ENCODE results near the gene RFT1.

RFT1 gene

DNA sequence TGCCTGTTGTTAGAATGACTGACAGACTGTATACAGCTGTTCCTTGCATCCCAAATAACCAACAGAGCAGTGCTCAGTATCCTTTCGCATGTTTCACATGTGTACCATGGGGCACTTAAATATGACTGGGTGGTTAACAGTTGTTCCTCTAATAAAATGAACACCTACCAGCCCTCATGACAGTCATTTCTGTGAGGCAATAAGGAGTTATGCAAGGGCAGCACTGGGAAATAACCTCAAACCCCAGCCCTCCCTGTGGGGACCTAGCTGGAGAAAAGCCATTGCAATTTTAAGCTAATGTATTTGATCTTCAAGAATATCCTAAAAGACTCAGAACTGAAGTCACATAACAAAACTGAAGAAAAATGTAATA is 7.3 kb downstream of the RFT1 start:
- no peak for DNase-seq

DNA sequence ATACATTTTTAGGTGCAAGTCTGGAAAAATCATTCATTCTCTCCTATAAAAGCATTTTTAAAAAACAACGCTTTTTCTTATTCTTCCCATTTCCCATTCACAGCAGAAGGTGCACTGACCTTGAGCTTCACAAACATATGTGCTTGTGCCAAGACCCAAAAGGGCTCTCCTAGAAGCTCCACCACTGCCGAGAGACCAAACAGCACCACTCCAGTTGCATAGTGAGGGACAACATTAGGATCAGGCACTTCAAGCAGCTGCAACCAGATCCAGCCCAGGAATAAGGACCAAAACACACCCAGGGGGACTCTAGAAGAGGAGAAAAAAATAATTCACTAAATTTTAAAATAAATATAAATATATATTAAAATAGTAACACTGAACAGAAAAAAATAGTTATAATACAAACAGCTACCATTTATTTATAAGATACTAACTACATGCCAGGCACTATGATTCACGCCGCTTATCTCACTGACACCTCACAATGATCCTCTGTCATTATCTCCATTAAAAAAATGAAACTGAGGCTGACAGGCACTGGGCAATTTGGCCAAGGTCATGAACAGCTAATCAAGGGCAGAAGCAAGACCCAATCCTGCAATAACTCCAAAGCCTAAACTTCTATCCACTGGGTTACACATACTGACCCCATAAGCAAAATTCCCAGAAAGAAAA is 7.8 kb downstream of the RFT1 start:
- no peak for DNase-seq

DNA sequence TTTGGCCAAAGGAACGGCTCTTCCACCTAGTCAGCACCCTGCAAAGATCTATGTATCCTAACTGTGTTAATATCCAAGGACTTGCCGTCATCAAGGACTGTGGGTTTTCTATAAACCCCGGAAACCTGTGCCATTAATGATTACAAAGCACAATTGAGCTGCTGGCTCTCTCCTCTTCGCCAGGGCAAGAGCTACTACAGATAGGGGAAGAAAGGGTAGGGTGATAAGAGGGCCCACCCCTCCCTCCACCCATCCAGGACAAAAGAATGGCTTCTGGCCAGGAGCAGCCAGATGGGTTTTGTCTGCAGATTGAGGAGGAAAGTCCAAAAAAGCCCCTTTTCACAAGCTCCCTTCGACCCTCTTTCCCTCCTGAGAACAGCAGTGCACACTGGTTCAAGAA is 9.9 kb downstream of the RFT1 start:
- no peak for DNase-seq

DNA sequence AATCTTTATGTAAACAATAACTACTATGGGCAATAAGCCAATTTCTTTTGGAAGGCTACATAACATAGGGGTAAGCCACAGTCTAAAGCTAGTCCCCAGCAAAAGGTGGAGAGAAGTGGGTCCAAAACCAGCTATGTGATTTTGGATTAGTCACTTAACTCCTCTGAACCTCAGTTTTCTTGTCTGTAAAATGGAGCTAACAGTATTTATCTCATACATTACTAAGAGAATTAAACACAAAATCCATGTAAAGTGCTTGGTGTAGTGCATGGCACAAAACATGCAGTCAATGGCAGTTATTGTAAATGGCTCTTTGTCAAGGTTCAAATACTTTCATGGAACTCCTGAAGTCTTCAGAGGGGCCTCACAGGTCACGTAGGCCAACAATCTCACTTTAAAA is 13.3 kb downstream of the RFT1 start:
- no peak for DNase-seq

DNA sequence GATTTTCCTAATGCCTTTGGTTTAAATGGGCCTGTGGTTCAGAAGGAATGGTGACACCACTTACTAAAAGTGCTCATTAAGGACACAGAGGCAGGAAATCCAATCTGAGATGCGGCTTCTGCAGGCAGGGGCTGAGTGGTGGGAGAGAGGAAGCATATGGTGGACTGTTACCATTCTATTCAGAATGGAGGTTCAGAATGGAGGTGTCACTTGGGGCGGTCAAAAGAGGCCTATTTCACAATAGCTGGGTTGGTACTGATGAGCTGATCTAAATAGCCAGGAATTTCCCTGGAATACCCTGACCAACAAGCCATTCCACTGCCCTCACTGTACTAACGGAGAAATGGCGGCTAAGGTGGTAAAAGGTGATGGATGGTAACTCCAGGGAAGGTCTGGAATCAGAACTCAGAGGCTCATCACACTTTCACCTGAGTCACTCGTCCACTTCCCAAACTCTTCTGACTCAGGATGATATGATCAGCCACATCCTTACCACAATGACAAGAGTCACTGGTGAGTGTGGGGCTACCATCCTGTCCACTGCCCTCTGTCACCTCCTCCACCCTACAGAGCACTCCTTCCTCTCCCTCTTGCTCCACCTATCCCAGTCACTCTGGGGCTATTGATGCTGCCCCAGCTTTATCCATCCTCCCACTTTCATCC is 15.7 kb downstream of the RFT1 start:
- peak; percentile 52 for DNase-seq

DNA sequence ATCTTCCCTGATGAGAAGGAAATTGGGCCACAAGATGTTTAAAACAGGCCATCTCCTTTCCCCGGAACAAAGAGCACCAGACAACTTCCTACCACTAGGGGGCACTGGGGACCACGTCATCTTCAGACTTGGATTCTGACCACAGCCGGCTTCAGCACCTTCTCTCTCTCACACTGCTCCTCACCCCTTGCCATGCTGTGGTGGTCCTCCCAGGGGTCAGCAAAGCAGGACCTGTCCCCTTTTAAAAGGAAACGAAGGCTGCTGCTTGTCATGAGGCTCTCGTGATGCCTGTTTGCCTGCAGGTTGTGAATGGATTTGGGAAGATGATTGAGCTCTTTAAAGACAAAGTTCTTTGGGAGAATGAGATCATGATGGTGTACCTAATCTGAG is 16.2 kb downstream of the RFT1 start:
- DNase-seq: peak; percentile 90

DNA sequence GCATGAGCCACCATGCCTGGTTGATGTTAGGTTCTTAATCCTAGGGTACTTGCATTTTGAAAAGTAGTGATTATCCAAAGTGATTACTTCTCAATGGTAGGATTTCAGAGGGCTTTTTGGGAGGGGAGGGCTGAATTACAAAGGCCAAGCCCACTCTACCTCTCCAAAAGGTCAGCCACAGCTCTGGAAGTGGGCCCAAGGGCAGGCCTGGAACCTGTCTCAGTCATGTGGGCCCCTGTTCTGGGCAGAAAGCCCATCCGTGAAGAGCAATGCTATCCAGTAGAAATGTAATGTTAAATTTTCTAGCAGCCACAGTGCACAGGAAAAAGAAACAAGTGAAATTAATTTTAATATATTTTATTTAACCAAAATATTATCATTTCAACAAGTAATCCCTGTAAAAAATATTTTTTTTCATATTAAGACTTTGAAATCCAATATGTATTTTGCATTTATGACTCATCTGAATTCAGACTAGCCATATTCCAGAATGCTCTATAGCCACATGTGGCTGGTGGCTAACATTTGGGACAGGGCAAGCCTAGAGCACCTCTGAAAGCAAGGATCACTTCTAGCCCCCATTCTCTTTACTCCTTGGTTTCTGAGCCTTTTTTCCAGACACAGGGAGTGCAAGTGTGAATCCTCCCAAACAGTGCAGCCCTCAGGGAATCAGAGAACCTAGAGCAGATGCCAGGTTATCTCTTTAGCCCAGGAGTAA is 16.8 kb downstream of the RFT1 start:
- no peak for DNase-seq

DNA sequence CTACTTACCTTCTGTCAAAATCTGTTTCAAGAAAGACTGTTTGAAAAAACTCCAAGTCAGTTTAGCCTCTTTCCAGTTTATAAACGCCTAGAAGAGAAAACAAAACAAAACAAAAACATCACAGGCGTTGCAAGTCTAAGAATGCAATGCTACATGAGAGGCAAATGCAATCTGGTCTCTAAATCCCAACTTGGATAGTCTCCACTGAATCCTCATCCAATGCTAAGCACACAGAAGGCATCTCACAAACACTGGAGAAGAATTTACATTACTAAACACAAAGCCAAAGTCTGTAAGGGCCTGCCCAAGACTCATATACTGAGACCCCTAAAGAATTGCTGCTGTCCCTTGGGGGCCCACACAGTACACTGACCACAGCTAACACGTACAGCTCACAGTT is 18.4 kb downstream of the RFT1 start:
- DNase-seq: no peak

DNA sequence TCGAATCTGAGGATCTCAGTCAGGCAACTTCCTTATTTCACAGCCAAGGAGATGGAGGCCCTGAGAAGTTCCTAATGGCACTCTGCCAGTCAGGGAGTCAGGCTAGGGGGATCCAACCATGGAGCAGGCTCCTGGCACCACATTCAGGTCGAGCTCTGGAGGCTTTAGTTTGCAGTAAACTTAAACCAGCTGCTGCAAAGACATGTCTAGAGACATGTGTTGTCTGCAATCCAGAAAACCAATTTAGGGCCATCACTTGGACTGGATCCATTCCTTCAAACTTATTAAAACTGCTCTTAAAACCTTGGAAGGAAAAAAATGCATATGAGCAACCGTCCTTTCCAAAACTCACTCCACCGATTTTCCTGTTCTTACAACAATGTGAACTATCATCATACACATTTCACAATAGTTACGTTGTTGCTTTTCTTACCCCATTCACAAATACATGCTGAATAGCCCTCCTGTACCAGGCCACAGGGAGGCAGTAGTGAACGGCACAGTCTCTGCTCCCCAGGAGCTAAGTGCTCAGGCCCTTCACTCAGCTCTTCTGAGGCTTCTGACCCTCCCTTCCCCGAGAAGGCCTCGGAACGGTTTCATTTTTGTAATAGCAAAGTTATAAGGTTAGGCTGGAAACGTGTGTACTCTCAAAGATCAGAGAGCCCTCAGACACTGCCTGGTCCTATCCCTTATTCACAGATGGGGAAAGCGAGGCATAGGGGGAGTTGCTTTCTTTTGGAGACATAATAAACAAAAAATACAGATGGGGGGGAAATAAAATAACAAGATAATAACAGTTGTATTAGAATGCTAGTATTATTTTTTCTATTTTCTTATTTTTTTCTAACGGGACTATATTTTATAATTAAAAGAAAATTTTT is 20.1 kb downstream of the RFT1 start:
- peak; percentile 77 for DNase-seq

DNA sequence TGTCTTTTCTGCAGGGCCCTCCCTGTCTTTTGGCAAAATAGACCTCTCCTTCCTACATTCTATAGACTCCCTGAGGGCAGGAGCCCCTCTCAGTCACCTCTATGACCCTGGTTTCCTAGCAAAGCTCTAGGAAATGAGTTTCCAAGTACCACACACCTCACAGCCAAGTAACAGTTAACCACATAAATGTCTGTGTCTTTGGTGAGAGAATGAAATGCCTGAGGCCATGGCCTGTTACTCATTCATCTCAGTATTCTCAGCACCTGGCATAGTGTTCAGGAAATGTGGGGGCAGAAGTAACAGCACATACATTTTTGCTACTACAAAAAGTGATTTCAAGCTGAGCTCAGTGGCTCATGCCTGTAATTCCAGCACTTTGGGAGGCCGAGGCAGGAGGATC is 21.0 kb downstream of the RFT1 start:
- peak; percentile 75 for DNase-seq

DNA sequence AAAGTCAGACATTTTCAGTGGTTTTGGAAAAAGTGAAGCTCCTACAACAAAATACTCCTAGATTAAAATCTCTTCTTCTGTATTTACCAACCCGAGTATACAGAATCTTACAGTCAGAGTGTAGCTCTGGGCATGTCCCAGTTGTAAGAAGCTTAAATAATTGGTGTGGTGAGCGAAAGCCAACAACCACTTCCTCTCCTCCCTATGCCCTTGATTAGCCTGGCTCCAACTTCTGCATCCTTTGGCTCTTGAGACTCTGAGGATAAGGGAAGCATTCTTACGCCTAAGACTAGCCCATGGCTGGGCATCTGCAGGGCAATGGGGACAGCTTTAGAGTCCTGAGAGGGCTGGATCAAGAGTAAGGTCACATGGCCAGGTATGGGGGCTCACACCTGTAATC is 25.5 kb downstream of the RFT1 start:
- no peak for DNase-seq

DNA sequence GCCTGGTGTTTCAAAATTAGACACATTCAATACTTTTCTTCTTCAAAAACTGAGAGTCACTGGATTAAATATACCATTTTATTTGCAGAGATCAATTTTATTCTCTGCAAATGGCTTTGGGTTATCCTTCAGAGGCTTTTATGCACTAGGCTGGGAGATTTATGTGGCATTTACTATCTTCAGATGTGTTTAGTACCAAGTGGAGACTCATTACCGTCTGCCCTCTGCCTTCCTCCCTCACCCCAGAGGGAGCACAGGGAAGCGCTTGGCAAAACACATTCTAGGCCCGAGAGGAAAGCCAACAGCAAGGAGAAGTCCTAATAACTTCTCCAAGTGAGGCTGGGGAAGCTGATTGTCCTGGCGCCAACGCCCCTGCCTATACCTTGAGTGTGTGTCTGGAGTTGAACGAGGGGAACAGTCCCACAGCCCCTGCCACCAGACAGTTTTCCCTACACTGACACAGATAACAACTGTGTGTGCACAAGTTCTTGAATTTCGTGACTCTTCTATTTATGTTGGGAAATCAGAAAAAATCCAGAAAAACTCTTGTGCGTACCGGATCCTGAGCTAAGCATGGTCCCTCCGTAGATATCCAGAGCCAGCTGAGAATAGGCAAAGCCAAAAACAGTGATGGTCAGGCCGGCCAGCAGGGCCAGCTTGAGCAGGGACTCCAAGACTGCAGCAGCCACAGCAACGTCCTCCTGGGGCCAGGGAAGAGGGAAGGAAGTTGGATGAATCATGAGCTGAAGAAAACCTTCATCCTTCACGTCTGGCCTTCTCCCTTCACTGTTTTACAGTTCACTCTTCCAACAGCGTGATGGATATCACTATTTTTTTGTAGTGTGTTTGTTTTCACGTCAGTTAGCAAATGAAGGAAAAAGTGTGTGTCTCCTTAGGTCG is 26.6 kb downstream of the RFT1 start:
- DNase-seq: no peak

DNA sequence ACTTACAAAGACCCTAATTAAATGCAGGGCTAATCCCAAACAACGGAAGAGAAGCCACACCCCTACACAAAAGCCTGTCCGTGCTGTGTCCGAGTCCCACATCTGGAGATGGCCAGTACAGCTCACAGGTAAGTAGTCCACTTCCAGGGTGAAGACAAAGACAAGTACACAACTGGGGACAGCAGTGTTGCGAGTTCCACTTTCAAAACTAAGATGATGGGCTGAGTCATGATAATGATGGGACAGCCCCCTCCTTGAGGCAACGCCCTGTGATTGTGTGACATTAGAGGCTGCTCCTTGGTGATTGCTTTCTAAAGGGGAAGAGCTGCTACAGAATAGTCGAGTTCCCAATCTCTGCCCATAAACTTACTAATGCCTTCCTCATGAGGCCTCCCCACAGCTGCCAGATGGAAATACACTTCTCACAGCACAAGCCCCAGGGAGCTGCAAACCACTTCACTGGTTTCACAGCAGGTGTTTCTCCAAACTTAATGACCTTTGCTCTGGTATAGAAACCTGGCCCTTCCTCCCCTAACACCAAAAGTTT is 27.6 kb downstream of the RFT1 start:
- peak; percentile 74 for DNase-seq

DNA sequence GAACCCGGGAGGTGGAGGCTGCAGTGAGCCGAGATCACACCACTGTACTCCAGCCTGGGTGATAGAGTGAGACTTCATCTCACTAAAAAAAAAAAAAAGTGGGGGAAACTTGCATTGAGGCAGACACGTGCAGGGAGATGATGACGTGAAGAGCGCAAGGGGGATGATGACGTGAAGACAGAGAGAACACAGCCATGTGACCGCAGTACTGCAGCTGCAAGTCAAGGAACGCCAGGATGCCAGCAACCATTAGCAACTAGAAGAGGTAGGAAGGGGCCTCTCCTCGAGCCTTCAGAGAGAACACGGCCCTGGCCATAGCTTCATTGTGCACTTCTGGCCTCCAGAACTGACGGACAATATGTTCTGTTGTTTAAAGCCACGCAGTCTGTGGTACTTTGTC is 28.3 kb downstream of the RFT1 start:
- DNase-seq: no peak

DNA sequence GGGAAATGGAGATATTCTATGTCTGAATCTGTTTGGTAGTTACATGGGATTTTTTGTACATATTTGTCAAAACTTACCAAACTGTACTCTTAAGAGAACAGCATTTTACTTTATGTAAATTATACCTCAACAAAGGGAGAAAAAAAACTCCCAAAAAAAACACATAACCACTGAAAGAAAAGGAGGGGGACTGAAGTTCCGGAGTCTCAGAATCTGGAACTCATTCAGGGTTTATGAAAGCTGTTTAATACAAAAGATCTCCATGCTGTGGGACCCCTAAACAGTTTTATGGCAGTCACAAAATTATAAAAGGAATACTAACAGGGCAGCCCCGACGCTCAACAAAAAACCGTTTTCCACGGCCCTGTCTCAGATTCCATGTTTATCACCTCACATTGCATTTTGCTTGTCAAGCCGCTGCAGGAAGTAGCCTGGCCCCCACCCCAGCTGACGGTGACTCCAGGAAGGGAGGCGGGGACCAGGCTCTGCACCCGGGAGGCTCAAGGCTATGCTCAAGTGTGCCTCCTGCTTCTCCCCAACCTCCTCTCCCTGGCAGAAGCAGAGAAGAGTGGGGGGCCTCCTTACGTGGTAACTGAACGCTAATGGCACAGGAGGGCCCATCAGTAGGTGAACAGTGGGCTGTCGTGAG is 29.3 kb downstream of the RFT1 start:
- DNase-seq: no peak

DNA sequence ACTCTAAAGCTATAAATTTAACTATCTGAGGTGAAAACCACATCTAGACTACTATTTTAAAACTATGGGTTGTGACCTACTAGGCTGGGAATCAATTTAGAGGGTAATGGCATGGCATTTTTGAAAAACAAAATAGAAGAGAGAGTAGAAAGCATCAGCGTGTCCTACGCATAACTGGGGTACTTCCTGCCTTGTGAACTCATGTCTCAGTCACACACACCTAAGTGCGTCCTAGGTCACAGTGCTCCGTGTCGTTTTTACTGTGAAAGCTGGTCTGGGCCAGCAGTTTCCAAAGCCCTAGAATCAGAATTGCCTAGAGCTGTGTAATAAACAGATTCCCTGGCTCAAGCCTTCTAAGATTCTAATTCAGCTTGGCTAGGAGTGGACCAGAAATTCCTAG is 32.3 kb downstream of the RFT1 start:
- DNase-seq: no peak

DNA sequence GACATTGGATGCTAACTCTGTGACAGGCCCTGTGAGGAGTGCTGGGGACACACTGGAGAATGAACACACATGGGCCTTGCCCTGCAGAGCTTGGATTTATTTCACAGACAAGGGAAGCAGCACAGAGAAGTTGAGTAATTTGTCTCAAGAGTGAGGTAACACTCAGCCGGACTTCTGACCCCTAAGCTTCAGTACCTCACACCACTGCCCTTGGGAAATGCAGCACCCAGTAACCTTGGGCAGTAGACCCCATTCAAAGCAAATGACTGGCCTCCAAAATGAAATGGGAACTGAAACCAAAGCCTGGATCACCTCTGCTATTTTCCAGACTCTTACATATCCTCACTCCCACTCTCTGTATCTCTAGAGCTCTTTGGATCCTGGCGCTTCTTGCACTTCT is 37.3 kb downstream of the RFT1 start:
- no peak for DNase-seq

DNA sequence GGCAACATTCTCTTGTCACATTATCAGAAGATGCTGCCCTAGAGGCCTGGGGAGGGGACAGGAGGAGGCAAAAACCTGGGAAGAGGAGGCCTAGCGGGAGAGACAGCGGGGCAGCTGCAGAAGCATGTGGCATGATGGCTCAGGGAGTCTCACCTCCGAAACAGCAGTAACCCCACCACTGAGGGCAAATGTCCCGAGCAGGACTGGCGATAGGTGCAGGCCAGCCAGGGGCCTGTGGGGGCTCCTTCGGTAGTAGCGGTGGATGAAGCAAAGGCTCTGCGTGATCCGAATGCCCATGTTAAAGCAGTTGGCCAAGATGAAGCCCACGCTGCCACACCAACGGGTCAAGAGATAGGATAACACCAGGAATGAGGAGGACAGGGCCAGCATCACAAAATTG is 38.0 kb downstream of the RFT1 start:
- DNase-seq: no peak

DNA sequence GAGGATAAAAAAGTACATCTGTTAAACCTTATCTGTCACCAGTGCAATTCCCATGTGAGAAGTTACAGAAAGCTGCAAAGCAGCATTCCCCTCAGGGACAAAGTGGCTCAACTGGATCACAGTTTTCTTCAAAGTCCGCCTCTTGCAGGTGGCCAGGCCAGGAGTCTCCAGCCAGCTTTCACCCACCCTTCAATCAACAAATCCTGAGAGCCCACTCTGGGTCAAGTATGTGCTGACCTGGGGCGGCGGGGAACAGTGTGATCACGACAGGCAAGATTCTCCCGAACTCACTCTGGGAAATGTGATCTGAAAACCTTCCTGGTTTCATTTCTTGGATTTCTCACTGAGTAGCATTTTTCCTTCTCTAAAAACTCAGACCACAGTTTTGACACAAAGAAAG is 39.2 kb downstream of the RFT1 start:
- no peak for DNase-seq

DNA sequence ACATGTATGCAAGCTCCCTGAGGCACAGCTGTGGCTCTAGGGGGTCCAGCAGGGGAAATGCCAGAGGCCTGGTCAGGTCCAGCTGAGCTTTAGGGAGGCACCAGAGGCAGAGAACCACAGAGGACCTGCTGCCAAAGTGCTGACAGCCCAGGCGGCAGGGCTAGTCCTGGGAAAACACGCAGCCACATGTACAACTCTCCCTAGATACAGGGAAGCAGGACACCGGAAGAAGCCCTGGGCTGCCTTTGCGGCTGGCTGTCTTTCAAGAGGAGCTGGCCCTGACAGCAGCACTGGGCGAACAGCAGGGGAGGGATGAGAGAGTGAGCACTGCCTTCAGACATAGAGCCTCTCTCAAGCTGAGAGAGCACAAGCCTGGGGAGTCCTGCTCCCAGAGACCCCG is 40.7 kb downstream of the RFT1 start:
- no peak for DNase-seq

DNA sequence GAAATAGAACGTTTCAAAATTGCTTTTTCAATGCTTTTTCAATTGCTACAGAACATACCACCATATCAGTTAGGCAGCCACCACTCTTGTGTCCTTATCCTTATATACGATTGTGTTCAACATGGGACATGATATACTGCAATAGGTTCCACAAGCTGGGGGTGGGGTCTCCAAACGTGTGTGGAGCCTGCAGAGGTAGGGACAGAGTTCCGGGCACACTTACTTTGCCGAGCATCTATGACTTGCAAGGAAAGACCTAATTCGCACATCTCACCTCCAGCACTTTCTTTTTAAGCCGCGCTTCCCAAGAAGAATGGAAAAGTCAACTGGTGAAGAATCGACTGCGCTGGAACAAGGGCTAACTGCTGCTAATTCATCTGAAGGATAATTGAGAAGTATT is 44.8 kb downstream of the RFT1 start:
- no peak for DNase-seq

Data from activated CD4-positive, alpha-beta T cell treated with anti-CD3 and anti-CD28 coated beads, Interleukin-2, Interleukin-6, amounts not matched to agents 100 ng/mL and 50 ng/mL, durations not matched to agents 16 hours and 8 hours (primary cell).